A549 (cell line): Measurements from ENCODE around the gene GPR15. TPM values are rescaled to one million over a fixed set of nuclear protein-coding genes. Genes with fewer than 3 reads are reported as not detected.

Experiments
- ATAC-seq, 2 experiments: fragments of 200-7000 bp in 1 of 2; fragments of >200 bp in 1 of 2; cut with Nextera tagmentation in 1 of 2; cut with Tn5 transposase in 1 of 2; 3 replicates each; pipeline versions ENCODE4 v1.8.0 to v1.9.1; 2018 to 2020; ENCODE audit warnings: mild to moderate bottlenecking in 1 of 2, moderate library complexity in 1 of 2
- CTCF ChIA-PET: fragments of 300-600 bp; sonication (Branson Sonifier 250); formaldehyde crosslinking; extraction: SDS; loops from one replicate; lab custom pipeline; 2021; ENCODE audit warnings: antibody characterized with exemption, inconsistent platforms; lab: Yijun Ruan, JAX
- POLR2A ChIA-PET: fragments of 350-600 bp; formaldehyde crosslinking; extraction: SDS; loops from one replicate; lab custom pipeline; 2021; ENCODE audit warnings: antibody characterized with exemption, inconsistent platforms; lab: Yijun Ruan, JAX
- DNase-seq, 2 experiments: peaks; one replicate each; pipeline versions ENCODE4 v3.0.0 to v3.0.0-alpha.2; 2011 to 2016; ENCODE audit warnings: low read depth in 1 of 2, low spot score in 1 of 2
- FAIRE-seq: peaks from 2 replicates; lab custom pipeline; 2011; peaks lifted over from hg19 to GRCh38; lab: Jason Lieb, UNC
- H3K27ac ChIP-seq, 2 experiments: fragments of >200 bp; sonication (Bioruptor Twin); formaldehyde crosslinking; 3 replicates each; pipeline ENCODE4 v1.5.1; 2016 to 2017
- H3K4me1 ChIP-seq: fragments of >200 bp; sonication (Bioruptor Twin); formaldehyde crosslinking; 3 replicates; pipeline ENCODE4 v1.6.1; 2016
- H3K4me2 ChIP-seq: fragments of >200 bp; sonication (Bioruptor Twin); formaldehyde crosslinking; 3 replicates; pipeline ENCODE4 v1.6.1; 2016
- H3K4me3 ChIP-seq: fragments of >200 bp; sonication (Bioruptor Twin); formaldehyde crosslinking; 3 replicates; pipeline ENCODE4 v1.5.1; 2016
- H3K9me3 ChIP-seq: fragments of >200 bp; sonication (Bioruptor Twin); formaldehyde crosslinking; 3 replicates; pipeline ENCODE4 v1.6.1; 2016
- BCL3 ChIP-seq: fragments of >200 bp; sonication (Bioruptor Twin); formaldehyde crosslinking; IDR thresholded peaks from 3 replicates; pipeline ENCODE4 v1.6.1; 2016
- CEBPB ChIP-seq, 2 experiments: fragments of >200 bp in 1 of 2; sonication (Bioruptor Twin) in 1 of 2; formaldehyde crosslinking in 1 of 2; IDR thresholded peaks; 2 replicates each; pipeline ENCODE4 v1.6.1; 2012 to 2016
- ESRRA ChIP-seq: fragments of 150-350 bp; IDR thresholded peaks from 2 replicates; pipeline ENCODE4 v1.6.1; 2014; ENCODE audit warnings: mild to moderate bottlenecking, low read length, borderline replicate concordance
- FOSL2 ChIP-seq, 2 experiments: fragments of 450-650 bp in 1 of 2; fragments of >200 bp in 1 of 2; sonication (Bioruptor Twin) in 1 of 2; formaldehyde crosslinking; IDR thresholded peaks; 2 replicates each; pipeline versions ENCODE4 v1.5.0 to v1.6.1; 2016 to 2020; ENCODE audit warnings: mild to moderate bottlenecking in 1 of 2, moderate library complexity in 1 of 2
- HDAC2 ChIP-seq: fragments of 200-600 bp; sonication (generic); IDR thresholded peaks from 2 replicates; pipeline ENCODE4 v1.6.1; 2016
- HEYL ChIP-seq: fragments of 250-450 bp; sonication (Bioruptor Pico); IDR thresholded peaks from 2 replicates; pipeline ENCODE4 v1.8.0; 2021; ENCODE audit warnings: mild to moderate bottlenecking, moderate library complexity
- HMGXB4 ChIP-seq: fragments of 250-450 bp; sonication (Bioruptor Pico); IDR thresholded peaks from 2 replicates; pipeline ENCODE4 v1.5.0; 2021; ENCODE audit warnings: mild to moderate bottlenecking, moderate library complexity, borderline replicate concordance
- HOXA7 ChIP-seq: fragments of 250-450 bp; sonication (Bioruptor Pico); IDR thresholded peaks from 2 replicates; pipeline ENCODE4 v1.5.0; 2020; ENCODE audit warnings: mild to moderate bottlenecking, moderate library complexity
- JUN ChIP-seq, 2 experiments: fragments of >200 bp; sonication (Bioruptor Twin); formaldehyde crosslinking; IDR thresholded peaks; 2 replicates in 1 of 2; 3 replicates in 1 of 2; pipeline ENCODE4 v1.6.1; 2016 to 2017
- KDM5A ChIP-seq: fragments of 200-600 bp; sonication (generic); IDR thresholded peaks from 2 replicates; pipeline ENCODE4 v1.6.1; 2016; ENCODE audit warnings: antibody characterized with exemption, mild to moderate bottlenecking
- MAFK ChIP-seq: fragments of 450-650 bp; IDR thresholded peaks from 2 replicates; pipeline ENCODE4 v1.6.1; 2014; ENCODE audit not compliant: partially characterized antibody
- MAX ChIP-seq: IDR thresholded peaks from 2 replicates; pipeline ENCODE4 v1.6.1; 2012
- MYC ChIP-seq: IDR thresholded peaks from 2 replicates; pipeline ENCODE4 v1.6.1; 2012; ENCODE audit warnings: mild to moderate bottlenecking, inconsistent platforms, low read length, improper control_type of control experiment, borderline replicate concordance
- NPAS2 ChIP-seq: fragments of 250-450 bp; sonication (Bioruptor Pico); IDR thresholded peaks from 2 replicates; pipeline ENCODE4 v1.8.0; 2022; ENCODE audit warnings: mild to moderate bottlenecking, moderate library complexity, borderline replicate concordance
- POLR2A ChIP-seq: IDR thresholded peaks from 2 replicates; pipeline ENCODE4 v1.6.1; 2012; ENCODE audit warnings: mild to moderate bottlenecking, low read length
- RARB ChIP-seq: fragments of 250-450 bp; sonication (Bioruptor Pico); IDR thresholded peaks from 2 replicates; pipeline ENCODE4 v1.8.0; 2021; ENCODE audit warnings: mild to moderate bottlenecking, moderate library complexity
- RNF2 ChIP-seq: fragments of 200-600 bp; sonication (generic); IDR thresholded peaks from 2 replicates; pipeline ENCODE4 v1.6.1; 2016; ENCODE audit warnings: low read depth, mild to moderate bottlenecking, antibody characterized with exemption, moderate library complexity, borderline replicate concordance
- SMC3 ChIP-seq: fragments of >200 bp; sonication (Bioruptor Twin); formaldehyde crosslinking; IDR thresholded peaks from 3 replicates; pipeline ENCODE4 v1.6.1; 2018; ENCODE audit warnings: inconsistent platforms
- ZC3H11A ChIP-seq: fragments of 450-650 bp; IDR thresholded peaks from 2 replicates; pipeline ENCODE4 v1.6.1; 2014; ENCODE audit warnings: antibody characterized with exemption, mild to moderate bottlenecking
- ZFP36 ChIP-seq: fragments of 450-650 bp; IDR thresholded peaks from 2 replicates; pipeline ENCODE4 v1.6.1; 2014; ENCODE audit warnings: borderline replicate concordance; ENCODE audit not compliant: partially characterized antibody
- WGBS: methylation state at CpG from one replicate; pipeline ENCODE4 v1.1.6; 2017; ENCODE audit errors: missing lambda C conversion rate; 5-methylcytosine and 5-hydroxymethylcytosine counted together
- polyA plus RNA-seq, 4 experiments: library from polyadenylated mRNA; depleted of rRNA in 3 of 4; stranded (reverse); fragments of >200 nt; fragmentation: RNase III in 1 of 4; extraction: RNeasy Plus Mini Kit Qiagen cat#74134 plus additional on column Dnase treatment in 1 of 4; gene quantifications; 2 replicates in 3 of 4; 3 replicates in 1 of 4; pipeline ENCODE4 v1.2.3, GENCODE V29; 2011 to 2017

GPR15 gene
- polyA plus RNA-seq, 2 of the 4 experiments (the other 2 are of a cell fraction), result not detected

GRCh38 chr3:98504539-98504938 is 27.2 kb upstream of the GPR15 start:
- Histone ChIP-seq H3K4me1 (no peaks in the 10 kb centered on the region), H3K9me3 (no peaks in the 10 kb centered on the region), H3K27ac (no peak overlapping the region), H3K4me2 (no peak overlapping the region), H3K4me3 (no peak overlapping the region)
- FAIRE-seq, result no peak
- CTCF ChIA-PET, result no interaction called here
- DNase-seq, result no peak
- POLR2A ChIA-PET, result no interaction called here
- 66% methylated on average over 4 of the region's 4 CpGs for WGBS
- TF ChIP-seq NPAS2 (no peak), MYC (no peak), SMC3 (no peak), KDM5A (no peak), POLR2A (no peak), JUN (IDR thresholded peaks at IDR 0.05) (no peak), HMGXB4 (CRISPR knock-in tag) (no peak), ESRRA (no peak), RNF2 (no peak), ZFP36 (no peak), HOXA7 (CRISPR knock-in tag) (no peak), BCL3 (no peak)
- no peak for ATAC-seq

- FAIRE-seq (no peak), ATAC-seq (no peak), DNase-seq (no peak)
- ChIA-PET CTCF (no interaction called here), POLR2A (no interaction called here)
- TF ChIP-seq ZC3H11A (no peak), MAX (no peak)
- H3K27ac ChIP-seq, result no peak overlapping the region
- H3K4me1 ChIP-seq, result peaks cover 6% of the 10 kb centered on the region; the same call in 1 of the 3 replicates
- 92% methylated on average over 2 of the region's 2 CpGs for WGBS
- no peak overlapping the region for H3K4me2 ChIP-seq
- H3K4me3 ChIP-seq, result no peak overlapping the region
- H3K9me3 ChIP-seq, result no peaks in the 10 kb centered on the region
Observed at GRCh38 chr3:98508582-98508981, 23.2 kb upstream of the GPR15 start.

- Histone ChIP-seq H3K27ac (no peak overlapping the region), H3K9me3 (no peaks in the 10 kb centered on the region)
- no peak for DNase-seq
- POLR2A ChIA-PET, result no interaction called here
- no peak for FAIRE-seq
- CTCF ChIA-PET, result no interaction called here
- TF ChIP-seq ESRRA (no peak), HDAC2 (no peak), CEBPB (IDR thresholded peaks at IDR 0.05) (no peak), HEYL (CRISPR knock-in tag) (no peak), RARB (no peak)
- TF ChIP-seq, all 56 proteins: peak for 0
- H3K4me1 ChIP-seq, result peaks cover 6% of the 10 kb centered on the region; the same call in 1 of the 3 replicates
- no peak overlapping the region for H3K4me3 ChIP-seq
- H3K4me2 ChIP-seq, result no peak overlapping the region
- ATAC-seq, result no peak
- 79% methylated on average over 4 of the region's 4 CpGs for WGBS
Observed at GRCh38 chr3:98512576-98512975, 19.2 kb upstream of the GPR15 start.

- no peak overlapping the region for H3K4me3 ChIP-seq
- ChIA-PET POLR2A (no interaction called here), CTCF (no interaction called here)
- FAIRE-seq (no peak), DNase-seq (peak in 1 of 2 experiments; percentile 34), ATAC-seq (peak; percentile 54 to 59)
- no peak overlapping the region for H3K27ac ChIP-seq
- H3K4me1 ChIP-seq, result peaks cover 6% of the 10 kb centered on the region; the same call in 1 of the 3 replicates
- 22% methylated on average over 4 of the region's 4 CpGs for WGBS
- H3K4me2 ChIP-seq, result peak overlapping the region; percentile 11; the same call in 1 of the 3 replicates
- no peaks in the 10 kb centered on the region for H3K9me3 ChIP-seq
- TF ChIP-seq FOSL2 (IDR thresholded peaks at IDR 0.05) (no peak), FOSL2 (CRISPR knock-in tag; IDR thresholded peaks at IDR 0.05) (0 out of 2 replicates have a peak, but pooled peaks have one; percentile 28), HEYL (CRISPR knock-in tag) (no peak), MAFK (no peak)
Observed at GRCh38 chr3:98513091-98513511, 18.7 kb upstream of the GPR15 start.
